Heart right ventricle (tissue), 16 donors: Measurements from ENCODE around the gene VPS41. TPM values are rescaled to one million over a fixed set of nuclear protein-coding genes. Genes with fewer than 3 reads are reported as not detected.

ENCODE experiments used
- ATAC-seq, 8 donors: fragments of 200-7000 bp; cut with Tn5 transposase; one replicate each; pipeline ENCODE4 v1.9.1; 2020; ENCODE audit warnings: mild to moderate bottlenecking in 8 of 8, moderate library complexity in 8 of 8, moderate number of reproducible peaks in 1 of 8
- DNase-seq, 2 donors: peaks; one replicate each; pipeline ENCODE4 v3.0.0-alpha.2; 2020
- H3K27ac ChIP-seq, 10 donors: fragments of 200-600 bp; sonication (generic) in 2 of 10; one replicate each; pipeline versions ENCODE4 v1.5.0 to v1.8.0; 2020 to 2022; ENCODE audit warnings: mild to moderate bottlenecking in 3 of 10
- H3K27me3 ChIP-seq, 7 donors: fragments of 200-600 bp; one replicate each; pipeline ENCODE4 v1.8.0; 2021 to 2022; ENCODE audit warnings: mild to moderate bottlenecking in 2 of 7
- H3K36me3 ChIP-seq, 9 donors: fragments of 200-600 bp; sonication (generic) in 1 of 9; one replicate each; pipeline versions ENCODE4 v1.5.0 to v1.8.0; 2020 to 2022; ENCODE audit warnings: mild to moderate bottlenecking in 2 of 9
- H3K4me1 ChIP-seq, 9 donors: fragments of 200-600 bp; sonication (generic) in 1 of 9; one replicate each; pipeline versions ENCODE4 v1.5.0 to v1.8.0; 2020 to 2022; ENCODE audit warnings: mild to moderate bottlenecking in 4 of 9
- H3K4me3 ChIP-seq, 10 donors: fragments of 200-600 bp; sonication (generic) in 2 of 10; one replicate each; pipeline versions ENCODE4 v1.5.0 to v1.8.0; 2020 to 2022; ENCODE audit warnings: mild to moderate bottlenecking in 7 of 10, moderate library complexity in 2 of 10
- H3K9me3 ChIP-seq, 11 donors: fragments of 200-600 bp in 10 of 11; sonication (generic) in 2 of 11; one replicate each; pipeline versions ENCODE4 v1.5.0 to v1.8.0; 2013 to 2022; ENCODE audit warnings: mild to moderate bottlenecking in 2 of 11, control low read depth in 1 of 11, moderate library complexity in 1 of 11
- CTCF ChIP-seq, 9 donors: fragments of 200-600 bp; sonication (generic) in 2 of 9; IDR thresholded peaks; one replicate each; pipeline versions ENCODE4 v1.5.0 to v1.8.0; 2021 to 2022; ENCODE audit warnings: antibody characterized with exemption in 9 of 9, mild to moderate bottlenecking in 5 of 9, moderate library complexity in 1 of 9
- WGBS, 2 donors: extraction: QIAGEN DNeasy Blood & Tissue Kit; methylation state at CpG; one replicate each; pipeline ENCODE4 v1.1.7; 2013; ENCODE audit warnings: inconsistent platforms in 1 of 2; 5-methylcytosine and 5-hydroxymethylcytosine counted together
- intact Hi-C, 10 donors: fragments of 100-400 bp; cut with DNase I; formaldehyde crosslinking; loops; one replicate each; pipeline versions ENCODE4 v1.11.1 to v1.14.2; 2022
- polyA plus RNA-seq, 2 donors: library from polyadenylated mRNA; stranded (reverse); fragments of 200-250 nt; gene quantifications; one replicate each; pipeline ENCODE4 v1.2.3, GENCODE V29; 2013
- total RNA-seq, 10 donors: library from RNA; stranded (reverse); fragmentation: NEBNext Ultra II Directional in 3 of 10; extraction: Animal tissue kit (Norgen Biotek cat#: 25700) in 3 of 10; gene quantifications; one replicate each; pipeline versions ENCODE4 v1.2.1 to v1.2.4, GENCODE V29; 2021 to 2023
- donor health status: Arrhythmogenic right ventricular cardiomyopathy.
- donor health status: ischemic (EF 13 %, LVEDD 7.1; RV severe dilation, severe dysfunction).
- donor health status: healthy with polysubstance abuse.
- donor health status: DM: no; HTN: yes; CAD: no.
- donor health status: DM: no; HTN: no; CAD: no.
- donor health status: ischemic (EF 25% LVEDD 6.9; RV normal size, moderate dysfunction).
- donor health status: ischemic (EF 25% LVEDD 5.7; RV mildly dilated, moderate dysfunction).
- donor health status: healthy.
- donor health status: DM: yes; HTN: yes; CAD: no.
- donor health status: Ischemic cardiomyopathy.
- donor health status: ischemic (EF 35%, LVEDD 5.7; RV mildly dilated, moderate dysfunction).
- donor health status: nonischemic (EF 11% LVEDD 7.7; RV severe dilation, severe dysfunction).
- donor health status: DM: yes; HTN: yes; CAD: no.
- donor health status: PGD.
- donor health status: ischemic (EF 29% LVEDD 5.4; RV normal size, mild dysfunction).
- donor health status: nonischemic (EF 23%, LVEDD 6.1; RV moderate dilation, normal function).

Gene VPS41
- total and polyA plus RNA-seq, 12 donors, result 7.1 to 60.7 (median 48.0) TPM

- no peaks in the 10 kb centered on the region for H3K36me3 ChIP-seq
- peaks cover 0 to 11% (median 0%) of the 10 kb centered on the region in 9 donors for H3K4me1 ChIP-seq
- 62 to 80% methylated on average over 5 of the region's 5 CpGs for WGBS, 2 donors
- no peak for TF ChIP-seq CTCF (IDR thresholded peaks at IDR 0.05)
- no peaks in the 10 kb centered on the region for H3K9me3 ChIP-seq
- no peak overlapping the region for H3K27ac ChIP-seq
- peaks cover 0 to 4% (median 0%) of the 10 kb centered on the region in 7 donors for H3K27me3 ChIP-seq
- intact Hi-C loops, result no loop called here
- DNase-seq, result no peak
- no peak for ATAC-seq
- no peak overlapping the region for H3K4me3 ChIP-seq
Observed at GRCh38 chr7:38927751-38928150, 18.8 kb upstream of the VPS41 start.

DNA sequence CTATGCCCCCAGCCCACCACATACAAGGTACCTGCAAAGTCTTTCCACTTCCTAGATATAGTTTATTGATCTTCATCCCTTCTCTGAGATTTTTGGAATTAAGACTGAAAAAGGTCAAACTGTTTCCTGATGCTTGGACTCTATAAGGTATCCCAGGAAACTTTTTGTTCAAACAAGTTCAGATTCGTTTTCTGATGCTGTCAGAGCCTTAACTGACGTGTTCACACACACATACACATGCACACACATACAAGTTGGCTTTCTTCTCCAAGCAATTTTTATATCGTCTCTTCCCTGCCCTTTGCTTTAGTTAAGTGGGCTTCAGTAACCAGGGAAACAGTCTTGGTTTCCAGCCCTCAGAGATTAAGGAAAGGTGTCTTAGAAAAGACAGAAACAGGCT lies 11.7 kb upstream of the VPS41 start:
- H3K4me1 ChIP-seq, result no peaks in the 10 kb centered on the region
- intact Hi-C loops, result no loop called here
- DNase-seq, result no peak
- H3K4me3 ChIP-seq, result no peak overlapping the region
- WGBS, 2 donors, result 77 to 78% methylated on average over 3 of the region's 3 CpGs
- H3K27ac ChIP-seq, result no peak overlapping the region
- ATAC-seq, result no peak
- H3K36me3 ChIP-seq, result no peaks in the 10 kb centered on the region
- peaks cover 0 to 7% (median 0%) of the 10 kb centered on the region in 7 donors for H3K27me3 ChIP-seq
- TF ChIP-seq CTCF (IDR thresholded peaks at IDR 0.05), result no peak
- no peaks in the 10 kb centered on the region for H3K9me3 ChIP-seq

- ATAC-seq, result no peak
- Histone ChIP-seq H3K27me3 (peaks cover 0 to 7% (median 0%) of the 10 kb centered on the region in 7 donors), H3K9me3 (no peaks in the 10 kb centered on the region), H3K4me3 (no peak overlapping the region), H3K27ac (no peak overlapping the region), H3K36me3 (no peaks in the 10 kb centered on the region), H3K4me1 (no peaks in the 10 kb centered on the region)
- intact Hi-C loops, result no loop called here
- 76 to 88% methylated on average over 1 of the region's 1 CpG for WGBS, 2 donors
- TF ChIP-seq CTCF (IDR thresholded peaks at IDR 0.05), result no peak
- DNase-seq, result no peak
Observed at GRCh38 chr7:38916396-38916795, 7.4 kb upstream of the VPS41 start.

- intact Hi-C loops, result loop anchor here in 2 of 10 donors (5.0 to 10.0 kb wide), 2 partner anchors 103 to 105 kb away; no protein-coding TSS in a partner anchor
- H3K36me3 ChIP-seq, result no peaks in the 10 kb centered on the region
- H3K27me3 ChIP-seq, result no peaks in the 10 kb centered on the region
- no peak overlapping the region for H3K4me3 ChIP-seq
- DNase-seq (no peak), ATAC-seq (no peak)
- H3K4me1 ChIP-seq, result peaks cover 0 to 19% (median 9%) of the 10 kb centered on the region in 9 donors
- no peak overlapping the region for H3K27ac ChIP-seq
- TF ChIP-seq CTCF (IDR thresholded peaks at IDR 0.05), result no peak
- H3K9me3 ChIP-seq, result no peaks in the 10 kb centered on the region
Observed at GRCh38 chr7:38909870-38910269, 879 bp upstream of the VPS41 start.
